Measurements from ENCODE around the gene DENND1A.
"Not testable (repeated sequence)": the region's sequence is repeated elsewhere in the genome, so short reads cannot be mapped to it uniquely, and the experiment has no call there.

Gene DENND1A

GRCh38 chr9:123457583-123457982 lies 472.3 kb downstream of the DENND1A start:
- no peak for DNase-seq (ENCODE audit: low read depth)

- DNase-seq (ENCODE audit: low read depth), result no peak
These were observed 473.9 kb downstream of the DENND1A start for GRCh38 chr9:123456011-123456410.

GRCh38 chr9:123455187-123455586 lies 474.7 kb downstream of the DENND1A start:
- no peak for DNase-seq (ENCODE audit: low read depth)

GRCh38 chr9:123454361-123454760 lies 475.6 kb downstream of the DENND1A start:
- DNase-seq (ENCODE audit: low read depth), result no peak

GRCh38 chr9:123453831-123454321 lies 476.1 kb downstream of the DENND1A start:
- DNase-seq (ENCODE audit: low read depth), result no peak

- DNase-seq (ENCODE audit: low read depth), result no peak
These were observed 476.8 kb downstream of the DENND1A start for GRCh38 chr9:123453076-123453667.

- no peak for DNase-seq (ENCODE audit: low read depth)
These were observed 478.9 kb downstream of the DENND1A start for GRCh38 chr9:123450996-123451395.

GRCh38 chr9:123450098-123450770 lies 479.7 kb downstream of the DENND1A start:
- DNase-seq (ENCODE audit: low read depth), result no peak

GRCh38 chr9:123447934-123448646 lies 481.8 kb downstream of the DENND1A start:
- no peak for DNase-seq (ENCODE audit: low read depth)

GRCh38 chr9:123445981-123446610 lies 483.8 kb downstream of the DENND1A start:
- DNase-seq (ENCODE audit: low read depth), result no peak

GRCh38 chr9:123445116-123445515 lies 484.8 kb downstream of the DENND1A start:
- no peak for DNase-seq (ENCODE audit: low read depth)

- no peak for DNase-seq (ENCODE audit: low read depth)
These were observed 488.2 kb downstream of the DENND1A start for GRCh38 chr9:123441769-123442168.

- no peak for DNase-seq (ENCODE audit: low read depth)
These were observed 489.7 kb downstream of the DENND1A start for GRCh38 chr9:123440256-123440655.

- no peak for DNase-seq (ENCODE audit: low read depth)
These were observed 491.1 kb downstream of the DENND1A start for GRCh38 chr9:123438821-123439220.

GRCh38 chr9:123438321-123438720 lies 491.6 kb downstream of the DENND1A start:
- DNase-seq (ENCODE audit: low read depth), result no peak

GRCh38 chr9:123437201-123437600 lies 492.7 kb downstream of the DENND1A start:
- DNase-seq (ENCODE audit: low read depth), result no peak

GRCh38 chr9:123435471-123435870 lies 494.5 kb downstream of the DENND1A start:
- DNase-seq (ENCODE audit: low read depth), result no peak

- DNase-seq (ENCODE audit: low read depth), result no peak
These were observed 495.2 kb downstream of the DENND1A start for GRCh38 chr9:123434619-123435240.

GRCh38 chr9:123432331-123433236 lies 497.3 kb downstream of the DENND1A start:
- DNase-seq (ENCODE audit: low read depth), result no peak

- no peak for DNase-seq (ENCODE audit: low read depth)
These were observed 498.3 kb downstream of the DENND1A start for GRCh38 chr9:123431581-123431980.

GRCh38 chr9:123428450-123428849 lies 501.5 kb downstream of the DENND1A start:
- not testable (repeated sequence) for DNase-seq (ENCODE audit: low read depth)

All from stimulated activated CD8-positive, alpha-beta memory T cell treated with anti-CD3 and anti-CD28 coated beads, Interleukin-12 subunit alpha, Interleukin-12 subunit beta, amount 100 ng/mL, for 4 hours (primary cell).